ENCODE results near the gene CD300C. TPM values are rescaled to one million over a fixed set of nuclear protein-coding genes. Genes with fewer than 3 reads are reported as not detected.

Gene CD300C
- total RNA-seq, 1 experiment from 2014 or later, result not detected

Other genes starting within 250 kb of the CD300C start
- gene KIF19, start 219.9 kb downstream of the CD300C start, total RNA-seq (2014; rRNA removed; shearing (Covaris generic)), result 0.52 and 1.1 TPM in 2 replicates
- 1.3 and 1.4 TPM in 2 replicates for gene BTBD17, start 184.2 kb downstream of the CD300C start, total RNA-seq (2014; rRNA removed; shearing (Covaris generic))
- not detected in 2 replicates for gene GPR142, start 178.6 kb downstream of the CD300C start, total RNA-seq (2014; rRNA removed; shearing (Covaris generic))
- gene GPRC5C, start 114.0 kb downstream of the CD300C start, total RNA-seq (2014; rRNA removed; shearing (Covaris generic)), result 35.3 and 48.8 TPM in 2 replicates
- 0.07 and 0.48 TPM in 2 replicates for gene CD300A, start 79.5 kb downstream of the CD300C start, total RNA-seq (2014; rRNA removed; shearing (Covaris generic))
- not detected in 2 replicates for gene CD300LB, start 14.6 kb downstream of the CD300C start, total RNA-seq (2014; rRNA removed; shearing (Covaris generic))
- not detected in 2 replicates for gene CD300H, start 21.4 kb upstream of the CD300C start, total RNA-seq (2014; rRNA removed; shearing (Covaris generic))
- not detected in 2 replicates for gene CD300LD, start 46.2 kb upstream of the CD300C start, total RNA-seq (2014; rRNA removed; shearing (Covaris generic))
- gene CD300E, start 77.6 kb upstream of the CD300C start, total RNA-seq (2014; rRNA removed; shearing (Covaris generic)), result 0.03 TPM in 1 of 2 replicates, not detected in the other
- not detected in 2 replicates for gene CD300LF, start 166.8 kb upstream of the CD300C start, total RNA-seq (2014; rRNA removed; shearing (Covaris generic))
- gene RAB37, start 191.1 kb upstream of the CD300C start, total RNA-seq (2014; rRNA removed; shearing (Covaris generic)), result 2.5 and 3.5 TPM in 2 replicates
- gene NHERF1, start 202.5 kb upstream of the CD300C start, total RNA-seq (2014; rRNA removed; shearing (Covaris generic)), result 63.1 and 79.1 TPM in 2 replicates
- gene NAT9, start 230.2 kb upstream of the CD300C start, total RNA-seq (2014; rRNA removed; shearing (Covaris generic)), result 47.9 and 73.3 TPM in 2 replicates

All from H7 (cell line).